ENCODE results near the gene MLST8.

The MLST8 gene

DNA sequence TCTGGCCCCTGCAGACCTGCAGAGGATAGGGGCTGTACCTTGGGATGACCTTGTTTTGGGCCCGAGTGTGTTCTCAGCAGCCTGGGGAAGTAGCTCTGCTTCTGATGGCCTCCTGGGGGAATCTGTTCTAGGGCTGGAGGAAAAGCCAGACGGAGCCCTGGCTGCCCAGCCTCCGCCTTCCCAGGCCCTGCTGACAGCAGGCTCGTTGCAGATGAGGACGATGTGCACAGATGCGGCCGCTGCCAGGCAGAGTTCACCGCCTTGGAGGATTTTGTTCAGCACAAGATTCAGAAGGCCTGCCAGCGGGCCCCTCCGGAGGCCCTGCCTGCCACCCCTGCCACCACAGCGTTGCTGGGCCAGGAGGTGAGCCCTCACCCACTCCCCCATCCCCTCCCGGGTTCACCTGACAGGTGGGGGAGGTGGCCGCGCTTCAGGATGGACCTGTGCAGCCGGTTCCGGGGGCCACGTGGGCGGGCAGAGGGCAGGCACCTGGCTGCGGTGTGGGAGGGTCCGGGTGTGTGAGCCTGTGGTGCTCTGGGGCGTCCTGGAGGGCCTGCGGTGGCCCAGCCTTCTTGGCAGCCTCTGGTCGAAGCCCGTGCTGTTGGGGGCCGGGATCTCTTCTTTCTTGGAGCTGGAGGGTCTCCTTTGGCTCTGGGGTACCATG, 23.0 kb downstream of the MLST8 start:
- Histone ChIP-seq H3K4me2 (ENCODE audit: insufficient read depth, low read length) (no peak overlapping the region), H3K4me1 (ENCODE audit: insufficient read depth, low read length) (peaks cover 16% of the 10 kb centered on the region), H3K27ac (ENCODE audit: low read length) (no peak overlapping the region), H3K9ac (ENCODE audit: low read depth, low read length) (no peak overlapping the region), H3K36me3 (ENCODE audit: insufficient read depth, low read length) (peaks cover 67% of the 10 kb centered on the region), H4K20me1 (ENCODE audit: insufficient read depth, low read length) (peaks cover 57% of the 10 kb centered on the region), H2AFZ (ENCODE audit: low read depth, low read length) (no peak overlapping the region), H3K79me2 (ENCODE audit: insufficient read depth, low read length) (peaks cover 62% of the 10 kb centered on the region), H3K4me3 (ENCODE audit: low read depth in 1 of 2, low read length in 2 of 2) (no peak overlapping the region), H3K27me3 (ENCODE audit: insufficient read depth, low read length, poor library complexity) (no peaks in the 10 kb centered on the region), H3K9me3 (ENCODE audit: insufficient read depth, low read length, severe bottlenecking) (no peaks in the 10 kb centered on the region)
- DNase-seq = no peak
- no peak for TF ChIP-seq EZH2 (IDR thresholded peaks at IDR 0.05; ENCODE audit: borderline replicate concordance, low read depth, low read length, severe bottlenecking)
- TF ChIP-seq, protein P1, sequence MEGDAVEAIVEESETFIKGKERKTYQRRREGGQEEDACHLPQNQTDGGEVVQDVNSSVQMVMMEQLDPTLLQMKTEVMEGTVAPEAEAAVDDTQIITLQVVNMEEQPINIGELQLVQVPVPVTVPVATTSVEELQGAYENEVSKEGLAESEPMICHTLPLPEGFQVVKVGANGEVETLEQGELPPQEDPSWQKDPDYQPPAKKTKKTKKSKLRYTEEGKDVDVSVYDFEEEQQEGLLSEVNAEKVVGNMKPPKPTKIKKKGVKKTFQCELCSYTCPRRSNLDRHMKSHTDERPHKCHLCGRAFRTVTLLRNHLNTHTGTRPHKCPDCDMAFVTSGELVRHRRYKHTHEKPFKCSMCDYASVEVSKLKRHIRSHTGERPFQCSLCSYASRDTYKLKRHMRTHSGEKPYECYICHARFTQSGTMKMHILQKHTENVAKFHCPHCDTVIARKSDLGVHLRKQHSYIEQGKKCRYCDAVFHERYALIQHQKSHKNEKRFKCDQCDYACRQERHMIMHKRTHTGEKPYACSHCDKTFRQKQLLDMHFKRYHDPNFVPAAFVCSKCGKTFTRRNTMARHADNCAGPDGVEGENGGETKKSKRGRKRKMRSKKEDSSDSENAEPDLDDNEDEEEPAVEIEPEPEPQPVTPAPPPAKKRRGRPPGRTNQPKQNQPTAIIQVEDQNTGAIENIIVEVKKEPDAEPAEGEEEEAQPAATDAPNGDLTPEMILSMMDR (IDR thresholded peaks at IDR 0.05; ENCODE audit: borderline replicate concordance, extremely low read depth, low read length, poor library complexity, severe bottlenecking) = no peak
- ATAC-seq (ENCODE audit: insufficient read depth, low read depth) = no peak

DNA sequence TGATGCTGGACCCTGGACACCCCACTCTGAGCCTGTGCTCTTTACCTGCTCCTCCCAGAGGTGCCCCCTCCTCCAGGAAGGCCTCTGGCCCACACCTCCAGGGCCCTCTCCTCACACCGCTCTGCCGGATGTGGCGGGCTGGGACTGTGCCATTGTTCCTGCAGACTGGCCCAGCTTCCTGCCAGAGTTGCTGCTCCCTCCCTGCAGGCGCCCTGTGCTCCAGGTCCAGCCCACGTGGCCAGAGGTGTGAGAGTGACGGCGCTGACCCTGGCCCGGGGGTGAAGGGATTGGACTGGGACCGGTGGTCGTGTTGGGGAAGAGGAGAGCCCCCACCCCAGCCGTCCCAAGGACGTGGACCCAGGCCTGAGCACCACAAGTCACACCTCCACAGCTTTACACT, 23.8 kb downstream of the MLST8 start:
- peaks cover 64% of the 10 kb centered on the region for H4K20me1 ChIP-seq (ENCODE audit: insufficient read depth, low read length)
- no peak overlapping the region for H3K4me3 ChIP-seq (ENCODE audit: low read depth in 1 of 2, low read length in 2 of 2)
- peaks cover 15% of the 10 kb centered on the region for H3K4me1 ChIP-seq (ENCODE audit: insufficient read depth, low read length)
- peaks cover 75% of the 10 kb centered on the region for H3K36me3 ChIP-seq (ENCODE audit: insufficient read depth, low read length)
- TF ChIP-seq, protein P1 (IDR thresholded peaks at IDR 0.05; ENCODE audit: borderline replicate concordance, extremely low read depth, low read length, poor library complexity, severe bottlenecking) = no peak
- TF ChIP-seq EZH2 (IDR thresholded peaks at IDR 0.05; ENCODE audit: borderline replicate concordance, low read depth, low read length, severe bottlenecking) = no peak
- H3K27me3 ChIP-seq (ENCODE audit: insufficient read depth, low read length, poor library complexity) = no peaks in the 10 kb centered on the region
- no peak overlapping the region for H3K4me2 ChIP-seq (ENCODE audit: insufficient read depth, low read length)
- ATAC-seq (ENCODE audit: insufficient read depth, low read depth) = no peak
- H3K79me2 ChIP-seq (ENCODE audit: insufficient read depth, low read length) = peaks cover 56% of the 10 kb centered on the region
- no peak overlapping the region for H3K9ac ChIP-seq (ENCODE audit: low read depth, low read length)
- no peak for DNase-seq
- H3K27ac ChIP-seq (ENCODE audit: low read length) = no peak overlapping the region
- H3K9me3 ChIP-seq (ENCODE audit: insufficient read depth, low read length, severe bottlenecking) = no peaks in the 10 kb centered on the region
- H2AFZ ChIP-seq (ENCODE audit: low read depth, low read length) = no peak overlapping the region

DNA sequence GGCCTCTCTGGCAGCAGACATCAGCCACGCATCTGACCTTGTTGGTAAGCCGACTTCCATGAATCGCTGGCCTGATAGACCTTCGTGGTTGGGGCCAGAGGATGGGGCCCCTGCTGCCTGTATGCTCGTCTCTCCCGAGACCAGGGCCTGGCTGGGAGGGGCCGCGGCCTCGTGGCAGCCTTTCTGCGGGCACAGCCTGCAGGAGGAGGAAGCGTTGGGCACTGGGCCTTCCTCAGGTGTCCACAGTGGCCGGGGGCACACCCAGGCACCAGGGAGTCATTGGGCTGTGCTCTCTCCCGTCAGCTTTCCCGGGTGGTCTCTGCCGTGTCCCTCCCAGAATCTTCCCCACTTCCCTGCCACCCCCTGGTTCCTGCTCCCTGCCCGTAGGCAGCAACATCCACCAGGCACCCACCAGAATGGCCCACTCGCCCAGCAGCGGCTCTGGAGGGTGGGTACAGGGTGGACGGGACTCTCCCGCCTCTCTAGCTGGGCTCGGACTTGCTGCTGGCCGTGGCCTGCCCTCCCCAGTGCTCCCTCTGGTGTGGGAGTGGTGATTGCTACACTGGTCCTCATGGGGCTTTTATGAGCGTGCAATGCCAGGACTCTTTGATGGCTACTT, 24.5 kb downstream of the MLST8 start:
- H3K27ac ChIP-seq (ENCODE audit: low read length) = no peak overlapping the region
- no peak for TF ChIP-seq EZH2 (IDR thresholded peaks at IDR 0.05; ENCODE audit: borderline replicate concordance, low read depth, low read length, severe bottlenecking)
- TF ChIP-seq, protein P1 (IDR thresholded peaks at IDR 0.05; ENCODE audit: borderline replicate concordance, extremely low read depth, low read length, poor library complexity, severe bottlenecking) = no peak
- ATAC-seq (ENCODE audit: insufficient read depth, low read depth) = no peak

More for the DNA sequence above, 24.5 kb downstream of the MLST8 start:
- DNase-seq = no peak
- Histone ChIP-seq H3K36me3 (ENCODE audit: insufficient read depth, low read length) (peaks cover 81% of the 10 kb centered on the region), H3K9me3 (ENCODE audit: insufficient read depth, low read length, severe bottlenecking) (no peaks in the 10 kb centered on the region), H3K79me2 (ENCODE audit: insufficient read depth, low read length) (peaks cover 50% of the 10 kb centered on the region), H3K4me3 (ENCODE audit: low read depth in 1 of 2, low read length in 2 of 2) (no peak overlapping the region), H3K4me2 (ENCODE audit: insufficient read depth, low read length) (no peak overlapping the region), H3K9ac (ENCODE audit: low read depth, low read length) (no peak overlapping the region), H3K27me3 (ENCODE audit: insufficient read depth, low read length, poor library complexity) (no peaks in the 10 kb centered on the region), H4K20me1 (ENCODE audit: insufficient read depth, low read length) (peaks cover 66% of the 10 kb centered on the region), H3K4me1 (ENCODE audit: insufficient read depth, low read length) (peaks cover 8% of the 10 kb centered on the region), H2AFZ (ENCODE audit: low read depth, low read length) (no peak overlapping the region)

Data from DND-41 (cell line).